Stimulated activated CD8-positive, alpha-beta memory T cell treated with anti-CD3 and anti-CD28 coated beads, Interleukin-4, amount 100 ng/mL, for 1 hour (primary cell): ENCODE results near the gene PRR33.
"Not testable (repeated sequence)": the region's sequence is repeated elsewhere in the genome, so short reads cannot be mapped to it uniquely, and the experiment has no call there.

ENCODE experiments used
- DNase-seq, 2 donors: peaks; one replicate each; pipeline ENCODE4 v3.0.0-alpha.2; 2020; ENCODE audit warnings: low read depth in 2 of 2, low spot score in 1 of 2

Gene PRR33

GRCh38 chr11:1891831-1892115 is at the start of gene PRR33:
PRR33 (minus strand) TSS chr11:1891895; CDS start chr11:1890584, 1,311 bp downstream.
- DNase-seq, result no peak

- DNase-seq, result not testable (repeated sequence)
Observed at GRCh38 chr11:1939788-1940187, 48.1 kb upstream of the PRR33 start.

DNA sequence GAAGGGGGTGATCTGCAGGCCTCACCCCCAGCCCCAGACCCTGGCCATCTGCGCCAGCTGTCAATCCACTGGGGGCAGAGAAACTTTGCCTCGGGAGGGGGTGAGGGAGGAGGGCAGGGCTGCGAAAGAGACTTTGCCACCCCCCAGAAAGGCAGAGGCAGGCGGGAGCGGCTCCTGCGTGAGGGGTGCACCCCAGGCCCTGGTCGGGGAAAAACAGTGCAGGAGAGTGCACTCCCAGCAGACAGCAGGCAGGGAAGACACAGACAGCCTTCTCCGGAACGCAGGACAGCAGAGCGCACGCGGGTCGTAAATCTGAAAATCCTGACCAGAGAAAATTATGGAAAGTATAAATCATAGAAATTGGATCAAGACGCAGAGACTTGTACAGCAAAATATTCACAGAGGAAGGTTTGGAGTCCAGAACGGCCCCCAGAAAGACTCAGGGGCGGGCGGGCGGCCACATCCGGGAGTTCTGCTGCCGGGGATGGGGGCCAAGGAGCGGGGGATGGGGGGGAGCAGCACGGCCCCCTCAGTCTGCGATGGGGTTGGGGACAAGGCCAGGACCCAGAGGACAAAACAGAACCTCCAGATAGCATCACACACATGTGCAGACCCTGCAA is 47.4 kb upstream of the PRR33 start:
- no peak for DNase-seq

DNA sequence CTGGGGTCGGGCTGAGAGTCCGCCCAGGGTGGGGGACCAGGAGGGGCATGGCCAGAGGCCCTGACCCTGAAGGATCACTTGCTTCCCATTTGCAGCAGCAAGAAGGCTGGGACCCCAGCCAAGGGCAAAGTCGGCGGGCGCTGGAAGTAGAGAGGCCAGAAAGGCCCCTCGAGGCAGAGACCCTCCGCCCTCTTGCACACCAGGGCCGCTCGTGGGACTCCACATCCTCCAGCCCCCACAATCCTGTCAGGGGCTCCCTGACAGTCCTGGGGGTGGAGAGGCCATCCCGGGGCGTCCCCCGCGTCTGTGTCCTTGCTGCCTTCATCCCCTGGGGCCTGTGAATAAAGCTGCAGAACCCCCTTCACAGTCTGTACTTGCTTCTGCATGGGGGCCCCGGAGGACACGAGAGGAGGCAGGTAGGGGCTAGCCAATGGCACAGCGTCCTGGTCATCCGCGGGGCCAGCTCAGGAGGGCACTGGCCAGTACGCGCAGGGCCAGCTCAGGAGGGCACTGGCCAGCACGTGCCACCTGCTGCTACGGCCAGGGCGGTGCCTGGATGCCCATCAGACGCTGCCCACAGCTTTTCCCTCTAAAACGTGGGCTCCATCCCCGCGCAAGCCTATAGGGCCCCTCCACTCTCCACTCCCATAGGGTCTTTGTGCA is 46.8 kb upstream of the PRR33 start:
- no peak for DNase-seq

- DNase-seq, result no peak
Observed at GRCh38 chr11:1937616-1938342, 46.1 kb upstream of the PRR33 start.

GRCh38 chr11:1936781-1937615 is 45.3 kb upstream of the PRR33 start:
- no peak for DNase-seq

DNA sequence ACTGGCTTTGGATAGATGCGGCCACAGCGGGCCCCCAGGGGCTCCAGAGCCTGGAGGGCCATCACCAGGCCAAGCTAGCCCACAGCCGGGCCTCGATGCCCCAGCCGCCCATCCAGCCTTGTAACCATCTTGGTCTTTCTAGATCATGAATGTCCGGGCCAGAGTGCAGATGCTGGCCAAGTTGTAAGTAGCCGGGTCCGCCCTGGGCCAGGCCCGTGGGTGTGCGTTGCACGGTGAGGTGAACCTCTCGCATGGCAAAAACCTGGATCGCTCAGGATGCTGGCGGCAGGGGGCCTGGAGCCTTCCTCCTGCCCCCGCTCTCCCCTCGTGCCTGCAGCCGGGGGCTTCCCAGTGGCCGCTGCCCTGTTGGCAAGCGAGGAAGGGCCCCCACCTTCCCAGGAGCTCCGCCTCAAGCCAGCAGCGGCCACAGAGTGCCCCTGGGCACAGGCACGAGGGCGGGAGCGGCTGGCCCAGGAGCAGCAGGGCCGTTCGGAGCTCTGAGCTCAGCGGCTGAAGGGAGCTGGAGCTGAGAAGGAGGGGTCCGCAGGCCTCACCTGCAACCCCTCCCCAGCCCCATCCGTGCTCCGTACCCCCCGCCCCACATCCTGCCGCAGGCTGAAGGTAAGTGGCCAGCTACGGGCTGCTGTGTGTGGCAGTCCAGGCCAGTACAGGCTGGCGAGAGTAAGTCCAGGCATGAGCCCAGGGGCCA is 44.5 kb upstream of the PRR33 start:
- no peak for DNase-seq

- no peak for DNase-seq
Observed at GRCh38 chr11:1935156-1936071, 43.7 kb upstream of the PRR33 start.

- no peak for DNase-seq
Observed at GRCh38 chr11:1934335-1935155, 42.9 kb upstream of the PRR33 start.

- no peak for DNase-seq
Observed at GRCh38 chr11:1933416-1934334, 42.0 kb upstream of the PRR33 start.

DNA sequence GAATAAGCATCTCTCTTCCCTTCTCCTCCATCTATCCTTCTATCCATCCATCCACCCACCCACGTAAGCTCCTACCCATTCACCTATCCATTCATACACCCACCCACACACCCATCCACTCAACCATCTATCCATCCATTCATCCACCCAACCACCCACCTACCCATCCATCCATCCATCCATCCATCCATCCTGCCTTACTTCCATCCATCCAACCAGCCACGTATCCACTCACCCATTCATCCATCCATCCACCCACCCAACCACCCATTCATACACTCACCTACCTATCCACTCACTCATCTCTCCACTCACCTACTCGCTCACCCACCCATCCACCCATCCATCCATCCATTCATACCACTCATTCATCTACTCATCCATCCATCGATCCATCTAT is 41.0 kb upstream of the PRR33 start:
- no peak for DNase-seq

DNA sequence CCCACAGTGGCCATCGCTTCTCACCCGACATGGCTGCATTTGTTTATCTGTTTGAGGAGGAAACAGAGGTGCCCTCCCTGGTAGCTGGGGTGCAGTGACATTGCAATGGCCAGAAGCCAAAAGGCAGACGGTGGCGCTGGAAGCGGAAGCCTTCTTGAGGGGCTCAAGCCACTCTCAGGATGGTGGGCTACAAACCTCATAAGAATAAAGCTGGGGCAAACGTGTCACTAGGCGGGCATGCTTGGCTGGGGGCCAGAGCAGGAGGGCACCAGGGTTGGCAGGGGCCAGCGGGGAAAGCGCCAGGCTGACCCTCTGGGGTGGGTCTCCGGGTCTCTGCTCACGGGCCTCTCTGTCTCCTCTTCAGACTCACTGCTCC is 40.4 kb upstream of the PRR33 start:
- DNase-seq, result no peak

DNA sequence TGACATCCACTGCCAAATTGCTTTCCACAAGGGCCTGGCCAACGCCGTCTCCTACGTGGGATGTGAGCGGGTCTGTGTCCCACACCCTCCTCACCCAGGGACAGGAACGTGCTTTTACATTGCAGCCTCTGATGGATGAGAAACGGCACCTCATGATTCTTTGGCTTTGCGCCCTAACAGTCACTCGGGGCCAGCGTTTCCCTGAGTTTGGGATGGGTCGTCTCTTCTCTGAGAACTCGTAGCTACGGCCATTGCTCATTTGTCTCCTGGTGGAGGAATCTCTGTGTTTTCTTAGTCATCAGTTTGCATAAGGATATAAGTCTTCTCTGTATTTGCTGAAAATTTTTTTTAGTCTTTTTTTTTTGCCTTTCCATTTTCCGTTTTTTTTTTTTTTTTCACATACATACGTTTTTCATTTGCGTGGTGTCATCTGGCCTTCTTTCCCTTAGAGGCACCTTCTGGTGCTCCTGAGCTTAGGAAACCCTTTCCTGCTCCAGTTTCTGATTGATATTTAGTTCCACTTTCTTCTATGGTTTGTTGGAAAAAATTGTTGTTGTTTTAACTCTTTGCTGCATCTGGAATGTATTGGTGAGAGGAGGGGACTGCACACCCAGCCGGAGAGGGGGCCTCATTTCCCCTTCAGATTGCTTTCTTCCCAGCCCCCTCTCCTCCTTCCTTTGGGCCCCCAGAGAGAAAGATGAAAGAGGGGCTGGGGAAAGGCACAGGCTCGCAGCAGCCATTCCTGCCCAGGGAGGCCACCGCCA is 39.8 kb upstream of the PRR33 start:
- DNase-seq, result no peak

DNA sequence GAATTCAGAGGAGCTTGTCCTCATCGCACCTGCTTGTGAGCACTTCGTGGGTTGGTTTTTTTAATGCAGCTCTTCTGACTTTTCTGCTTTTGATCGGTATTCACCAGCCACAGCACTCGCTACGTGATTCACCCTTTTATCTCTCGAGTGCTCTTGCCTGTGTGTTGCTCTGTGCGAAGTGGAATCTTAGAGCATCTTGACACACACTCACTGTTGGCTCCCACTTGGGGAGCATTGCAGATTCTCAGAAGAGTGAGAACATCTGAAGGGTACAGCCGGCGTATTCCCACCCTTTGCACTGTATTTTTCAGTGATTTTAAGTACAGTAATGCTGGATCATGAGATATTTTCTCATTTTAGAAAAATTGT is 38.8 kb upstream of the PRR33 start:
- no peak for DNase-seq

DNA sequence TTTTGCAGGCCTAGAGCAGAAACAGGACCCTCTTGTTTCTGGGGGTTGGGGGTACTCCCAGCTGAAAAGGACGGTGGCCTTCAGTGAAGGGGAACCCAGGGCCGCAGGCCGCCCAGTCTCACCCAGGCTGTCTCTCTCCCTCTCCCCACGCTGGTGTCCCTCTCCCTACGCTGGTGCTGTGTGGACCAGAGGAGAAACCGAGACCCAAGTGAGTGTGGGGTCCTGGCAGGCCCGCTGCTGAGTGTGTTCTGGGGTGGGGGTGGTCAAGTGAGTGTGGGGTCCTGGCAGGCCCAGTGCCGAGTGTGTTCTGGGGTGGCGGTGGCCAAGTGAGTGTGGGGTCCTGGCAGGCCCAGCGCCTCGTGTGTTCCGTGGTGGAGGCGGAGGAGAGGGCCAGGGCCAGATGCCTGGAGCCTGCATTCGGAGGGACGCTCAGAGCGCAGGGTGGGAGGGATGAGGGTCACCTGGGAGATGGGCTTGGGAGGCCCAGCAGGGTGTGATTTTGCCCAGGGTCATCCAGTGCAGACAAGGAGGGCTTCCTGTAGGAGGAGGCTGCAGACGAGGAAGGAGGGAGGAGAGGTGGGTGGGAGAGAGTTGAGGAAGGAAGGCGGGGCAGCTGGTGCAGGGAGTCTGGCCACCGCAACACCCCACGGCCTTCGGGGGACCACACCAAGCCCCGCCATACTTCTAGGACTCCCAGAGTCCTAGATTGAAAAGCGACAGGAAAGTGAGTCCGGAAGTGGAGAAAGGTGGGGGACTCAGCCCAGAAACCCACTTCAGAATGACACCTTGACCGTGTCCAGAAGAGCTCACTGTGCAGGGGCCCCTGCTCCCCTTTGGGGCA is 38.1 kb upstream of the PRR33 start:
- DNase-seq, result no peak

- no peak for DNase-seq
Observed at GRCh38 chr11:1928891-1929541, 37.3 kb upstream of the PRR33 start.
